HepG2 (cell line): ENCODE measurements around the gene TPP2.

ENCODE experiments used
- MAFK ChIP-seq, 2 experiments: IDR thresholded peaks in 1 of 2; conservative IDR thresholded peaks in 1 of 2; 2 replicates each; pipeline ENCODE4 v1.6.1; 2011; ENCODE audit warnings: improper control_type of control experiment in 2 of 2, low read length in 2 of 2
- MYC ChIP-seq: sonication (generic); formaldehyde crosslinking; IDR thresholded peaks from 2 replicates; pipeline ENCODE4 v1.9.0; 2021; ENCODE audit warnings: missing genetic modification reagents, borderline replicate concordance
- MZF1 ChIP-seq: sonication (generic); formaldehyde crosslinking; IDR thresholded peaks from 2 replicates; pipeline ENCODE4 v1.8.1; 2023; ENCODE audit warnings: mild to moderate bottlenecking, missing genetic modification reagents, borderline replicate concordance
- SMAD3 ChIP-seq: sonication (generic); formaldehyde crosslinking; IDR thresholded peaks from 2 replicates; pipeline ENCODE4 v1.4.0; 2020; ENCODE audit warnings: missing genetic modification reagents
- ZNF24 ChIP-seq: fragments of 450-650 bp; IDR thresholded peaks from 2 replicates; pipeline ENCODE4 v1.6.1; 2017; ENCODE audit warnings: antibody characterized with exemption, mild to moderate bottlenecking
- ZNF670 ChIP-seq: sonication (generic); formaldehyde crosslinking; IDR thresholded peaks from 2 replicates; pipeline ENCODE4 v1.8.0; 2022; ENCODE audit warnings: mild to moderate bottlenecking, missing genetic modification reagents, borderline replicate concordance

- TF ChIP-seq SMAD3 (no peak), ZNF24 (no peak), MYC (no peak), ZNF670 (CRISPR knock-in tag) (no peak), MAFK (conservative IDR thresholded peaks at IDR 0.05 in 1 of 2, IDR thresholded peaks at IDR 0.05 in 1 of 2; ENCODE audit: low read length in 2 of 2) (no peak), MZF1 (CRISPR knock-in tag) (no peak)
Observed at GRCh38 chr13:102620516-102620915, 23.7 kb downstream of the TPP2 start.
